Measurements from ENCODE around the gene USHBP1.

Gene USHBP1

GRCh38 chr19:17216058-17216670, 48.4 kb downstream of the USHBP1 start:
- POLR2A ChIA-PET (ENCODE audit: low non-redundant PET): interaction anchor here (2.6 kb wide), 1 partner anchor 10 kb away, joined by 9 read pairs; the partner anchor contains the start of gene OCEL1
- CTCF ChIA-PET: interaction anchor here (0.6 kb wide), 1 partner anchor 10 kb away, joined by 3 read pairs; the partner anchor contains the start of gene OCEL1
- H3K27ac ChIP-seq: peak overlapping the region; percentile 94
- TF ChIP-seq CTCF (conservative IDR thresholded peaks at IDR 0.05; ENCODE audit: low read depth): no peak
- no peak for DNase-seq (ENCODE audit: low spot score)

- peak; percentile 92 for DNase-seq (ENCODE audit: low spot score)
- POLR2A ChIA-PET (ENCODE audit: low non-redundant PET): interaction anchor here (0.6 to 2.6 kb wide), 2 partner anchors 11 to 54 kb away, joined by 3 to 9 read pairs; partner anchors contain the start of gene OCEL1
- peak within 1 kb of the TSS; percentile 94 for H3K27ac ChIP-seq
- CTCF ChIA-PET: interaction anchor here (0.6 to 0.7 kb wide), 3 partner anchors 9 to 555 kb away, joined by 3 to 5 read pairs (median 3); partner anchors contain the start of genes OCEL1 and SMIM7
- TF ChIP-seq CTCF (conservative IDR thresholded peaks at IDR 0.05; ENCODE audit: low read depth): no peak
These were observed 49.2 kb downstream of the USHBP1 start, which contains the start of gene USE1 for GRCh38 chr19:17215127-17215971. USE1 (plus strand) TSS chr19:17215357; CDS start chr19:17215406, 49 bp downstream.

GRCh38 chr19:17214508-17215126, 49.9 kb downstream of the USHBP1 start:
- DNase-seq (ENCODE audit: low spot score): no peak
- no peak for TF ChIP-seq CTCF (conservative IDR thresholded peaks at IDR 0.05; ENCODE audit: low read depth)
- peak overlapping the region; percentile 94 for H3K27ac ChIP-seq
- CTCF ChIA-PET: interaction anchor here (0.6 to 0.7 kb wide), 3 partner anchors 9 to 554 kb away, joined by 3 to 5 read pairs (median 3); partner anchors contain the start of gene SMIM7
- POLR2A ChIA-PET (ENCODE audit: low non-redundant PET): interaction anchor here (0.6 to 2.6 kb wide), 2 partner anchors 11 to 55 kb away, joined by 3 to 9 read pairs; partner anchors contain the start of gene OCEL1

GRCh38 chr19:17213334-17213733, 51.2 kb downstream of the USHBP1 start:
- H3K27ac ChIP-seq: peak overlapping the region; percentile 94
- no peak for DNase-seq (ENCODE audit: low spot score)
- no peak for TF ChIP-seq CTCF (conservative IDR thresholded peaks at IDR 0.05; ENCODE audit: low read depth)
- ChIA-PET POLR2A (ENCODE audit: low non-redundant PET) (no interaction called here), CTCF (interaction anchor here (0.6 kb wide), 1 partner anchor 43 kb away, joined by 3 read pairs; no protein-coding TSS in a partner anchor)

GRCh38 chr19:17211547-17212446, 52.7 kb downstream of the USHBP1 start:
- peak overlapping the region; percentile 94 for H3K27ac ChIP-seq
- TF ChIP-seq CTCF (conservative IDR thresholded peaks at IDR 0.05; ENCODE audit: low read depth): no peak
- ChIA-PET CTCF (no interaction called here), POLR2A (ENCODE audit: low non-redundant PET) (no interaction called here)
- DNase-seq (ENCODE audit: low spot score): no peak

All from RWPE1 (cell line).